Astrocyte of the hippocampus (primary cell): ENCODE measurements around the gene CADPS.

Source experiments
- DNase-seq: peaks from one replicate; pipeline ENCODE4 v3.0.0; 2011; ENCODE audit warnings: low read depth, low spot score

Gene CADPS

GRCh38 chr3:62375655-62376453, 499.4 kb downstream of the CADPS start:
- no peak for DNase-seq

DNA sequence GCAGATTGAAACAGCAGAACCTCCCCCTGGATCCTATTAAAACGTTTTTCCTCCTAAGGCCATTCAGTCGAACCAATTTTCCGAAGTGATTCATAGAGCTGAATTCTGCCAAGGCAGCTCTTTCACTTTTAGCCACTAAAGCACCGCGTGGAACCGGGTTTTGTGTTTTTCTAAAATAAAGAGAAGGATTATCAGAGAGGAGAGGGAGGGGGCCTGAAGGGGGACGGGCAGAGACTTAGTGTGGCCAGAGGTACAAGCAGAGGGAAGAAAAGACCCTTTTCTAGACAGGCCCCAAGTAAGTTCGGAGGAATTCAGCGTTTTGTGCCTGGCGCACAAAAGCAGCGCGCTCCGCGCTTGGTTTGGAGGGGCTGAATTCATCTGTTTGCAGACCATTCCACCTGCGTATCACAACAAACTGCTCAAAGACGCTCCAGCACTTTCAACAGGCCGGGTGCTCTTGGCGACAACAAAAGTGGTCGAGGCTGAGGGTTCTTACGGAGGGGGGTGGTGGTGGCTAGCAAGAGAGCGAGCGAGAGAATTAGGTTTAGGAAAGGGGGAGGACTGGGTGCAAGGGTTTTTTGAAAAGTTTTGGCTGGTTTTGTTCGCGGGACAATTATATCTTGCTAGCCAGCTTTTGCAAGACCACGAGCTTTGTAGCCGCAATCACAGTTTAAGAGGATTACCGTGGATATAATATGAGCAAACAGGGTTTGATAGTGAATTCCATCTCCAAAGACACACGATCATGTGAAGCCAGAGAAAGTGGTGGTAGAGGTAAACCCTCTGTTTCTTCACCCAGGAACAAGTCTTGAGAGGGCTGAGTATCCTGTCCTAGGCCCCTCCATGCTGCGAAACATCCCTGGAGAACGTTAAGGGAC, 500.6 kb downstream of the CADPS start:
- peak; percentile 60 for DNase-seq

DNA sequence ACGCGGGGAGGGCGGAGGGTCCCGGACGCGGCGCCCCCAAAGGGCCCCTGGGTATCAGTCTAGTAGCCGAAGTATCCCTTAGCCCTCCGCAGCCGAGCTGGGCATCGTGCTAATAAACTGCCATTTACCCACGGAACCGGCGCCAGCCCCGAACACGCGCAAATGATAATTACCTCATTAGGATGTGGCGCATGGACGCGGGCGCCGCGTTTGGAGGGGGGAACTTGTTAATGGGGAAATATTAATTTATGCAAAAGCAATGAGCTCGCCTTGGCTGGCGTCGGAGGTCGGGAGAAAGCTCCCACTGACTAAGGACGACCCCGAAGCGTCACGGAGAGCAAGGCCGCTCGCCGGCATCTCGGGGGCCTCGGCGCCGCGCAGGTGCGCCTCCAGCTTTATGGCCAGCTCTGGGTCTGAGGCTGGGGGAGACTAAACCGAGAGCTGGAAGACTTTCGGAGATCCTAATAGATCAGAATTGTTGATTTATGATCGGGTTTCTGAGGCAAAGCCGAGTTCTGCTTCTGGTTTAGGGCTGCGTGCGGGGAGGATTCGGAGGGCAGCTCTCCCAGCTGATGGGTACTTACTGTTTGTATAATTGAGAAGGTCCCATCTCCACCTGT, 501.4 kb downstream of the CADPS start:
- DNase-seq: no peak

DNA sequence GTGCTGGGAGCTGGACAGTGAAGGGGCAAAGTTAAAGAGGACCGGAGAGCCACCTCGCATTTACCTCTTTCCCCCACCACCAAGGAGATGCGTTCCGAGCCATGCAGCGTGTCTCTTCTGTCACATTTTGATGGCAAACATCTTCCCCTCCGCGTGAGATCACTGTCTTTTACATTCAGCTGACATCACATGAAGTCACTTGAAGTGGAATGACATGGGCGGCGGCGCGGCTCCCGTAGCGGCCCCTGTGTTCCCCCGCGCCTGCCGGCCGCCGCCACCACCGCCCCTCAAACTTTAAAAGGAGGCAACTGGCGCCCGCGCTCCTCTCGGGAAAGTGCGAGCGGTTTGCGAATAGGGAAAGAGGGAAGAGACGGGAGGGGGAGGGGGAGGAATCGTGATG, 502.0 kb downstream of the CADPS start, which contains the start of gene FEZF2:
TSS of gene FEZF2 (minus strand) at position 336 of the 400 bp plus-strand sequence. CDS start 682 bp downstream, outside the sequence.
- peak; percentile 29 for DNase-seq

GRCh38 chr3:62372621-62373041, 502.6 kb downstream of the CADPS start:
- DNase-seq: no peak

DNA sequence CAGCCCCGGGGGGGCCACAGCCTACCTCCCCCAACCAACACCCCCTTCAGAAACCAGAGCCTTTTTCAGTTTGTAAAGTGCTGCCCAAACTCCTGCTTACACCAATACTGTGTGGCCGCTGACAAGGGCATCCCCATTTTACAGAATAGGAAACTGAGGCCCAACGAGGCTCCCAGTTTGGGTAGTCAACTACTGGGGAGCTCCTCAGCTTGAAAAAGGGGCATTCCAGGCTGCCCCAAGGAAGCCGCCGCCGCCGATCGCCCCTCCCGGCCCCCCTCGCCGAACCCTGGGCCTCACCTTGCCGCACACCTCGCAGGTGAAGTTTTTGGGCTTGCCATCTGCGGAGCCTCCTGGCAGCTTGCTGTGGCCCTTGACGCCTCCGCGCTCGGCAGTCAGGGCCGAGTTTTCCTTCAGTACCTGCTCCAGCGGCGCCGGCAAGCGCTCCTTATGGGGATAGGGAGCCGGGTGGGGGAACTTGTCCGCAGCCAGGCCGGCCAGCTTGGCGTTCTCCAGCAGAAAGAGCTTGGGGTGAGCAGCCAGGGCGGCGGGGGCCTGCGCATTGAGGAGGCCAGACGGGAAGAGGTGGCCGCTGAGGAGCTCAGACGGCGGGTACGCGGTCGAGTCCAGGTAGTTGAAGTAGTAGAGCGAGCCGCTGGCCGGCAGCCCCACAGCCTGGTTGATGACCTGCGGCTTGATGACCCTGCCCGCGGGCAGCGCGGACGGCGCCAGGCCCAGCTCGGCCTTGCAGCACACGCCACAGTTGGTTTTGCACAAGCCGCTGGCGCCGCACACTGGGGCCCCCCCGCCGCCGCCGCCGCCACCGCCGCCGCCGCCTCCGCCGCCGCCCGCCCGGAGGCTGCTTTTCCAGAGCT, 503.3 kb downstream of the CADPS start:
- DNase-seq: peak; percentile 54

GRCh38 chr3:62370858-62371719, 504.1 kb downstream of the CADPS start:
- DNase-seq: peak; percentile 38

DNA sequence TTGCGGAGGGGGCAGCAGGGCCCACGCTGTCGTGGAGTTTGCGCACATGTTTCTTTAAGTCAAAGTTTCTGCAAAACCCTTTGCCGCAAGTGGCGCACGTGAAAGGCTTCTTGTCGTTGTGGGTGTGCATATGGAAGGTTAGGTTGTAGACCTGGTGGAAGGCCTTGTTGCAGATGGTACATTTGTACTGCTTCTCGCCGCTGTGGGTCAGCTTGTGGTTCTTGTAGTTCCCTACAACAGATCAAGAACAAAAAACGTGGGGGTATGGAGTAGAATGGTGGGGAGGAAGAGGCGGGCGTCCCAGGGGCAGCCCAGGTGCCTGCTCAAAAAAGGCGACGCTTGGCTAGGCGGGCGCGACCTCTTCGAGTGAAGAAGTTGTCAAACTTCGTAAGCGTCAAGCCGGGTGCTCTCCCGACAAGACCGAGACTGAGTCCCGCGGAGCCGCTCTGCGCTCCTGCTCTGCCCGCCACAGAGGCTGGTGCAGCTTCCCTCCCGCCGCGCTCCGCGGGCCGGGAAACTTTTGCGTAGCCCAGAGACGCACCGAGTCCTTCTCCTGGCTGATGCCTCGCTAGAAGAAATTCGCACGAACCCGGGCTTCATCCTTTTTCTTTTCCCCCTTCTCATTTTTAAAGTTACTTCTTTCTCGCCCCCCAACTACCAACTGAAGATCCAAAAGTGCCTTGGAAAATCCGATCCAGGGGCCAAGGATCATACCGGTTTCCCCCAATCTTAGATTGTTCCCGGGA, 504.9 kb downstream of the CADPS start:
- peak; percentile 54 for DNase-seq

GRCh38 chr3:62369476-62369743, 505.8 kb downstream of the CADPS start:
- no peak for DNase-seq

DNA sequence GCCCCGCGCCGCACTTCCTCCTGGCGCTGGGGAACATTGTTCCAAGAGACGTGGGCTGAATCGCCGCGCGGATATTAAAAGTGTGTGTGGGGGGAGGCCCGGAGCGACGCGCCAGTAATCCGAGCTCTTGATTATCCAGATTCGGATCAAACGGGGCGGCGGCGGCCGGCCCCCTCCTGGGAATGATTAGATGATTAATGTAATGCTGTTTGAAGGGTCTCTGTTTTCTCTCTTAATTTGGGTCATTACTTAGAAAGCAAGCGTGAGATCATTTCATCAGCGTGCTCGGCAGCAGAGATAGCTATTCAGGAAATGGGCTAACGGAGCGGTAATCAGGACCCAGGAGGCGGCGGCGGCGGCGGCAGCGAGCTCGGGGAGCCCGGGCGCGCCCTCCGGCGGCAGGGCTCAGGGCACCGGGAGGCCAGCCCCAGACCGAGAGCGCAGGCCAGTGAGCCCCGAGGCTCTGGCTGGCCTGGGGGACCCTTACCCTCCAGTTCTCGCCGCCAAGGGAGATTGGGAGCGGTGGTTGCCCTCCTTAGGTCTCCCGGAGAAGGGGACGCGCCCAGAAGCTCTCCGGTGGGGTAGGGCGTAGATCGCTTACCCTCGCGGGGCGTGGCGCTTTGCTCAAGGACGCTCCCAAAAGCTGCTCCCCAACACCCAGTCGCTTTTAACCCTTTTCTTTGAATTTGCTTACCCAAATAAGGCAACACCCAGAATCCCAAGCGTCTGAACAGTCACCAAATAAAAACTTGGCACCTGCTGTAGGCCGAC, 506.3 kb downstream of the CADPS start:
- DNase-seq: peak; percentile 64

DNA sequence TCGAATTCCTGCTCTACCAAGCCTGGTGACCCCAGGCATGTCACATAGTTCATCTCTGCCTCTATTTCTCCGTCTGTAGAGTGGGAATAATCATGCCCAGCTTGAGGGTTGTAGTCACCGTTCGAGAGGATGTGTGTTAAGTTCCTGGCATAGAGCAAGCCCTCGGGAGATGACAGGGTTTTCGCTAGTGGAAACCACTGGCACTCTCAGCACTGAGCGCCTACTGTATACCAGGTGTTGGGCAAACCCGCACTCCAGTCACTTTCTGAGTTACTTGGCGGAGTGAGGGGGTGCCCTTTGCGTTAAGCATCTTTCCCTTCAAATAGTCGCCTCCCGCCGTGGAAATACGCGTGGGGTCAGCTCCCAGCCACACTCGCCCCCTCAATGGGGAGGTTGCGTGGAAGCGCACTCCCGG, 506.9 kb downstream of the CADPS start:
- no peak for DNase-seq

DNA sequence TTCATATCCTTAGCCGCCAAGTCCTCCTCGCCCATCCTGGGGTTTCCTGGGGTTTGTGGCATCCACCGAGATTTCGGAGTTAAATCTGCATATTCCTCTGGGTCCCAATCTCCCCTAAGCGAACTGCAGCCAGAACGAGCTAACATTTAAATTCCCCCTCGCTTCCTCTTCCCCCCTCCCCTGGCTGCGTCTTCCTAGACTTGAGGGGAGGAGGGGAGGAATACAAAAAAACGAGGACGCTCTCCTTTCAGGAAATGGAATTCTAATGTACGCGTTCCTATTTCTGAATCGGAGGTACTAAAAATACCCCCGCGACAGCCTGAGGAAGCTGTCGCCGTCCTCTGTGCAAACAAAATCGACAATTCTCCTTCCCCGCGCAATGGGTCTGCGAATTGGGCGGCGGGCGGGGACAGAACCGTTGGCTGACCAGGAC, 507.4 kb downstream of the CADPS start:
- peak; percentile 16 for DNase-seq

DNA sequence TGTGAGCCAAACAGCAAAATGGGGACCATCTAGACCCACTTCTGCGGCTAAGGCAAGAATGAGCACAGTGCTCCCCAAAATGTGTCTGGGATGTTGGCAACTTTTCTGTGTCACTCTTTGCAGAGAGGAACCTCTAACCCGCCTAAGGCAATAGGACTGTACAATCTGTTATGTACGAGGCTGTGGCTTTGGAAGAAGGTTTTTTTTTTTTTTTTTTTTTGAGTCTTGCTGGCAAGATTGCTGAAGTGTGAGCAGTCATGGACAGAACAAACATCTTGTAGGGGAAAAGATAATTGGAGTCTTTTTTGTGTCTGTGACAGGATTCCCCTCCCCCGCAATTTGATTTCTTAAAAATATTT, 509.1 kb downstream of the CADPS start:
- DNase-seq: no peak

GRCh38 chr3:62365391-62366125, 509.7 kb downstream of the CADPS start:
- DNase-seq: no peak

GRCh38 chr3:62364191-62364590, 511.0 kb downstream of the CADPS start:
- DNase-seq: peak; percentile 5

- DNase-seq: no peak
Observed at GRCh38 chr3:62363275-62363674, 511.9 kb downstream of the CADPS start.

- no peak for DNase-seq
Observed at GRCh38 chr3:62361824-62362223, 513.4 kb downstream of the CADPS start.

DNA sequence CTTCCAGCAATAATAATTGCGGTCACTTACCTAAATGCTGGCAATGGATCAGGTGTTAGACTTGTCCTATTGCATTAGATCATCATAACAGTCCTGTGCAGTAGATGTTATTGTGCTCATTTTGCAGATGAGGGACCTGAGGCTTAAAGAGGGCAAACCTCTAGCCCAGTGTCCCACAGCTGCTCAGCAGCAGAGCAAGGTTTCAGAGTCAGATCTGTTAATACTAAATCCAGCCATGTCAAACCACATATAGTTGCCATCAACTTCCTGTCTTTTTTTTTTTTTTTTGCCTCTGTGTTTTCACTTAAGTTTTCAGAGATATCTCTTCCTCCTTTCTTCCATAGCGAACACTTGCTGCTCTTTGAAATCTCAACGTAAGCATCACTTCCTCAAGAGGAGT, 514.0 kb downstream of the CADPS start:
- no peak for DNase-seq
